GM18870 (cell line): ENCODE results near the gene ABCG1.

Experiments used
- ATAC-seq: cut with Tn5 transposase; IDR thresholded peaks from one replicate; pipeline ENCODE4 v1.9.1; 2021; ENCODE audit warnings: moderate library complexity; ENCODE audit not compliant: unreplicated experiment

Gene ABCG1

DNA sequence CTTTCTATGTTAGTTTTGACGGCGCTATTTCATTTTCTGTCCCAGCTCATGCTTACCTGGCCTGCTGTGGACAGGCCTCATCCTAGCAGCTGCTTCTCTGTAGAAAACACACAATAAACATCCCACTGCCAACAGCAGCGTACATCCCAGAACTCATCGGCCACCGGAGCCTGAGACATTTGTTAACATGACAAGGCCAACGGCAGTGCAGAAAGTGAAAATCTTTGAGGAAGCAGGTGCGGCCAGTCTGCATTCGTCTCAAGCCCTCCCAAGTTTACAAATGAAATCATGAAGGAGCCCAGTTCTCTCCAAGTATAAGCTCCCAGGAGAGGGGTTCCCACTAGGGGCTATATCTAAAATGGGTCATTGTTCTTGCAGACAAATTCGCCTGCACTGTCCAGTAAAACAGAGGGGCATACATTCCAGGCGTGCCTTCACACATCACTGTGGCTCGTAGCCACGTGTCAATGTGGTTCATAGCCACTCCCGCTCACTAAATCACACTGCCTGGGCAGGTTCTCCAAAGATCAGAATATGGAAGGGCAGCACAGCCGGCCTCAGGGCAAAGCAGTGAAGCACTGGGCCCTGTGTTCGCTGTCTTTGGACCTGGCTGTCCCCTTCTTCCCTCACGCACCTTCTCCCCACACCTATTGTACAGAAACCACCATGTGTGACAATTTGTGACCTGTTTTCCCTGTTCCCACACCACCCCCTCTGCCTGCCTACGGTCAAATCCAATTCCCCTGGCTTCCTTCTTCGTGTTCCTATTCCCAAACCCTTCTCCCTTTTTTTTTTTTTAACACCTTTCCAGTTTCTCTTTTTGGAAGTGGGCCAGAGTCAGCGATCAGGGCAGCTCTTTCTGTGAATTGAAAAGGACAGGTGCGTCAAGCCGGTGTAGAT lies 27.0 kb upstream of the ABCG1 start:
- no peak for ATAC-seq

DNA sequence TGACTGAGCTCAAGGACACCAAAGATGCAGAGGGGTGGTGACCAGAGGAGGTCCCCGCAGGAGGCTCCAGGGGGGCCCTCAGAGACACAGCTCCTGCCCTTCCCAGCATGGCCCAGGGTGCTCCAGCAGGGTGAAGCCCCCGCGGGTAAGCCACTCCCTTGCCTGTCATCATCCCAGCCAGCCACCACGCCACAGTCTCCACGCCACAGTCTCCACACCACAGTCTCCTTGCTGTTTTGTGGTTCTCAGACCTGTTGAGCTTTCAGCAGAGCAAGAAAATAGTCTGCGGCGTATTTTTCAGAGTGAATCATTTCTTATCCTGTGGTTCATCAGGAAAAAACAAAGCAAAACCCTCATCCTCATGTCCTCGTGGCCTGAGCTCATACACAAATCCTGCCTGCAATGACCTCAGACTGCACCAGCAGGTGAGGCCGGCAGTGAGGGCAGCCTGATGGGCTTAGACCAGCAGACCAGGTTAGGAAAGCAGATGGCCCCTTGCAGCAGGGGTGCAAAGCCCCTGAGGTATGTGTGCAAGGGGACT lies 25.7 kb upstream of the ABCG1 start:
- no peak for ATAC-seq

DNA sequence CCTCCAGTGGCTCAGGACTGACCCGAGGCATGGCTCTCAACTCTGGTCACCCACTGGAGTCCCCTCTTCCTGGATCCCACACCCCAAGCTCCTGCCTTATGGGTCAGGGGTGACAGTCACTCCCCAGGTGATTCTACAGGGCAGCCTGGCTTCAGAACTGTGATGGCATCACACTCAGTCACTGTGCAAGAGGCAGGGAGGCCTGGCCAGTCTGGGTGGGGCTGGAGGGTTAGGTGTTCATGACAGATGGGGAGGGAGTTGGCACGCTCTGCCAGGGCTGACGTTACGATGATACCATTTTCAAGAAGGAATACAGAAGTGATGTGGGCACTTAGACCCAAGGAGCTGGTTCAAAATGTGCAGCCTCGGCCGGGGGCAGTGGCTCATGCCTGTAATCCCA lies 25.2 kb upstream of the ABCG1 start:
- no peak for ATAC-seq

DNA sequence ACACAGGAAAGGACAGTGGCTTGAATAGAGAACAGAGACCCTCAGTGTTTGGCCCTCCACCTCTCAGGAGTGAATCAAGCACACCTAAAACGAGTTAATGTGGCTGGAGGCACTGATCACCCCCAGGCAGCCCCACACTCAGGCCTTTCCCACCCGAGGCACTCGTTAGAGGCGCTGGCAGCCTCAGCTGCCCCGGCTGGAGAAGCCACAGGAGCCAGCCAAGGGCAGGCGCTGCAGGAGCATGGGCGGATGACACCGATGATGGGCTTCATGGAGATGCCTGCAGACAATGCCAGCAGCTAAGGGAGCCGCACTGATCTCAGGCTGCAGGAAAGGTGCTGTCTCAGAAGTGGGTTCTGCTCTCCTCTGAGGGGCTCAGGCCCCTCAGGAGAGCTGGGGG lies 24.1 kb upstream of the ABCG1 start:
- no peak for ATAC-seq

DNA sequence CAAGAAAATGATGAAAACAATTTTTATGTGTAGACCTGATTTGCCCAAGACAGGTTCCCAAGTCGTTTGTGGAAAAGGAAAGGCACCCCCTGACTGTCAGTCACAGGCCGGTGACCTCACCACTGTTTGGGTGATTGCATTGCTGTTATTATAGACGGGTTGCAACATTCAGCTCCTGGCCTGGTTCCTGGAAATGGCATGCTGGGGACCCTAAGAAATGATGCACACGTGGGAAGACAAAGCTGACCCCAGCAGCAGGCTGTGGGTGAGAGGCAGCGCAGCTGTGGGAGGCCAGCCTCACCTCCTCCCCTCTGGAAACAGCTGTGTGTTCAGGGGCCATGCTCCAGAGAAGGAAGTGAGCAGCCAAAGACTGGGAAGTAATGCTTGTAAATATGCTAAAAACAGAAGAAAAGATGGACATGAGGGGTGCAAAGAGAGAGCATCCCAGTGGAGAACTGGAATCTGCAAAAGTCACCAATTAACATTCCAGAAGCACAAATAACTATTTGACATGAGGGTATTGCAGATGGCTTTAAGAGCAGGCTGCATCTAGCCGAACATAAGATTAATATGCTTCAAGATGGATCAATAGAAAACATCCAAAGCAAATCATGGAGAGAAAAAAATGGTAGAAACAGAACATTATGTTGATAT lies 23.4 kb upstream of the ABCG1 start:
- no peak for ATAC-seq

DNA sequence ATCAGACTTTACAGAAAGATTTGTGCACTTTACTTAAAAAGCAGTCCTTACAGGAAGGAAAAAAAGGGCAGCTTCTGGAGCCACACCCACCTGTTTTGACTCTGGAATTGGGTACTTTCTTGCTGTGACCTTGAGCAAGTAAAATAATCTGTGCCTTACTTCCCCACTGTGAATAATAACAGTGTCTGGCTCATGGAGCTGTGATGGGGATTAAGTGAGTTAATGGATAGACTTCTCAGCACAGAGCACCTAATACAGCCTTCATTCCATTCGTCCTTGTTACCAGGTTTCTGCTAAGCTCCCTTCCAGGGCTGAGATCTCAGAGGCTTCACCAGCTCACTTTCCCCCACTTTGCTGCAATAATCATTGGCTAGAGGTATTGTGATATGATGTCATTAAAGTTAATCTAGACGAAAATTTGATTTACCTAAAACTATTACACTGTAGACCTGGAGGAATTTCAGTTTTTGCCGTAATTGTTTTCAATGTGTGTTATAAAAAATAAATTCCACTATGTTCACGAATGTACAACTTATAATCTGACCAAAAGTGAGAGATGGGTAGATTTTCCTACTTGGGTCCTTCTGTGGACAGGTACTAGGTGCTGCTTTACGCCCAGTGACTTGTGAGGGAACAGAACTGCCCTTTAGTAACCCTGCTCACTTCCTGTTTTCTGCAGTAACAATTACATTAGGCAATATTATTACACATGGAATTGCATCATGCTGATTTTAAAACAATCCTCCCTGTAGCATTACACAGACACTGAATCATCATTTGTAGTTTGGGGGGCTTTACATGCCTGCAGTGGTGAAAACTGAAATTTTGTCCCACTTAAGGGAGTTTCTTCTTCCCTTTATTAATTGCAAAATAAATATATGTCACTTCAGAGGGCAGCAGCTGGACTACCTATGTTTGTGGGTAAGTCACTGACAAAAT lies 19.7 kb upstream of the ABCG1 start:
- no peak for ATAC-seq

DNA sequence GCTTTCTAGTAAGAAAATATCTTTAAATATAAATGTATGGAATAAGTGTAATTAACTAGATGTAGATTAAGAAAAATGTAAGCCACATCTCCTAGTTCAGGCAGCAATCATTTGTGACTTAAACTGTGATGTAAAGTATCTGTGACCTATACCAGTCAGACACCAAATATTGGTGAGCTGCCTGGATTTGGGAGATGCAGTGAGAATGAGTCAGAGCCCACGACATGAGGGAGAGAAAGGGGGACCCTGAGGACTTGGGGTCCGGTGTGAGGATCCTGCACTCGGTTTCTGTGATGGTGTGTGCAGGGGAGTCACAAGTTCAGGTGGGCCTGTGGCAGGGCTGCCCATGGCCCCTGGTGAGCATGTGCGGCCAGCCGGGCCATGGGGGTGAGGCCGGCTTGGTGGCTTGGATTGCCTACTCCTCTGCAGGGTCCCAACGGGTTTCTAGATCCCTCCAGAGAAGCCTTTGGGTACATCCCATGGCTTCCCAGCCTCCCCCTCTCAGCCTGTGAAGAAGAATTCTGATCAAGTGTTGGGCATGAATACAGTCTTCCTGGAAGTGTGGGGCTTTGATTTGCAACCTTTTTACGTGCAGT lies 19.0 kb upstream of the ABCG1 start:
- ATAC-seq, result no peak

DNA sequence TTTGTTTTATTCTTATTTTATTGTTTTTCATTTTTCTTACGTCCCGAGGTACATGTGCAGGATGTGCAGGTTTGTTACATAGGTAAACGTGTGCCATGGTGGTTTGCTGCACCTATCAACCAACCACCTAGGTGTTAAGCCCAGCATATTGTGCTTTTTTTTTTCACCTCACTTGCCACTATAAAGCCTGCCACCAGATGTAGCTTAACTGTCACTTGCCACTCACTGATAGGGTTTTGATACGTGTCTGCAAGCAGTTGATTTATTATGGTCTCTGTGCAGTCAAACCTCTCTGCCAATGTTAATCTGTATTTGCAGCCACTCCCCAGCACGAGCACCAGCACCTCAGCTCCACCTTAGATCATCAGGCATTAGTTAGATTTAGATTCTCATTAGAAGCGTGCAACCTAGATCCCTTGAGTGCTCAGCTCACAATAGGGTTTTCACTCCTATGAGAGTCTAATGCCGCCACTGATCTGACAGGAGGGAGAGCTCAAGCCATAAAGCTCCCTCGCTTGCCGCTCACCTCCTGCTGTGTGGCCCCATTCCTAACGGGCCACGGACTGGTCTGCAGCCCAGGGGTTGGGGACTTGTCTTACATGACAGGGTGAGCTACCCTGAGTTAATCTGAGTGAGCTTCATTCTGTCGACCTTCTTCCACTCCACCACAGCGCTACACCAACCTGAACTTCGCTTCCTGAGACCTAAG lies 17.9 kb upstream of the ABCG1 start:
- ATAC-seq, result no peak

DNA sequence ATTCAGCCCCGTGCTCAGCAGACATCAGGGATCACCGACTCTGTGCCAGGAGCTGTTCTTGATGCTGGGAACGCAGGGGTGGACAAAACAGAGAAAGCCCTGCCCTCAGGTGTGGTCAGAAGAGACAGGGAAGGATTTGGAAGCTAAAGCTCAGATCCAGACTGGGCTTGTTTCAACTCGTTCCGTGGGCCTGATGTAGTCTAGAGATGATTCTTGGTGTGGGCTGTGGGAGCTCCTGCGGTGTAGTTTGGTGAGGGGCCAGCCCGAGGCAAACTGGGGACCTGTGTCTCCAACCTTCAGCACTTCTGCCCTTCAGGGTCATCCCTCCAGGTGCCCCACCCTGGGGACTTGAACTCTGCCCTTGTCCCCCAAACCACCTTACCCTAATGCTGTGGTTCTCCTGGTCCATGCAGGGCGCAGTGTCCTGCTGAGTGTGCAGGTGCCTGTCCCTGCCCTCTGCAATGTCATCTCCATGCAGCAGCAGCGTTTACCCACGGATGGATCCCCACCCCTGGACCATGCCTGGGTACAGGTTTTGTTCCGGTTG lies 17.3 kb upstream of the ABCG1 start:
- no peak for ATAC-seq

DNA sequence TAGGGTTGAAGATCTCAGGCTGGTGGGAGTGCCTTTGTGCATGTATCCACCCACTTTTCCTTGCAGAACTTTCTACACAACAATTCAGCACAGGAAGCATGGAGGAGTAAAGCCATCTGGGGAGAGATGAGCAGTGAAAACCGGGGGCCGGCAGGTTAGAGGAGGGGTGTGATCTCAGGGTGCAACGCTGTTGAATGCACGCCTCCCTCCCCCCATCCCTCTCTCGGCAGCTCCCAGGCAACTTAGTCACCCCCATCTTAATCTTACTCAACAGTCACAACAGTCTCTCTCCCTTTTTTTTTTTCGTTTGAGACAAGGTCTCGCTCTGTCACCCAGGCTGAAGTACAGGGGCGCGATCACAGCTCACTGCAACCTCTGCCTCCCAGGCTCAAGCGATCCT lies 16.6 kb upstream of the ABCG1 start:
- no peak for ATAC-seq

DNA sequence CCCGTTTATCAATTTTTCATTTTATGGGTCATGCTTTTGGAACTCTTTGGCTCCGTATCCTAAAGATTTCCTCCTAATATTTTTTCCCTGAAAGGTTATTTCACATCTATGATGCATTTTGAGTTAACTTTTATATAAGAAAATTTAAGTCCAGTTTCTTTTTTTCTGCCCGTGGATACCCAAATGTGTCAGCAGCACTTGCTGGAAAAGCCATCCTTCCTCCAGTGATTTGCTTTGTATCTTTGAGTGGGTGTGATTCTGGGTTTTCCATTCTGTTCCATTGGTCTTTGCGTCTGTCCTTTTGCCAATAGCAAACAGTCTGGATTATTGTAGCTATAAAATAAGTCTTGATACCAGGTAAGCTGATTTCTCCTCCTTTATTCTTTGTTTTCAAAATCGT lies 15.6 kb upstream of the ABCG1 start:
- ATAC-seq, result no peak

DNA sequence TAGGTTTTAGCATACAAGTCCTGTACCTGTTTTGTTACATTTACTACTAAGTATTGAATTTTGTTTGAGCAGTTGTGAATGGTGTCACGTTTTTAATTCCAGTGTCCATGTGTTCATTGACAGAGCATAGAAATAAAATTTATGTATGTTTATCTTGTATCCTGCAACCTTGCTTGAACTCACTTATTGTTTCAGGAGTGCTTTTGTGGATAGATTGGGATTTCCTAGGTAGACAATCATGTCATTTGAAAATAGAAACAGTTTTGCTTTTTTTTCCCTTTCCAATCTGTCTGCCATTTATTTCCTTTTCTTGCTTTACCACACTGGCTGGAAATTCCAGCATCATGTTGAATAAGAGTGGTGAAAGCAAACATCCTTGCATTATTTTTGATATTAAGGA lies 15.0 kb upstream of the ABCG1 start:
- no peak for ATAC-seq

DNA sequence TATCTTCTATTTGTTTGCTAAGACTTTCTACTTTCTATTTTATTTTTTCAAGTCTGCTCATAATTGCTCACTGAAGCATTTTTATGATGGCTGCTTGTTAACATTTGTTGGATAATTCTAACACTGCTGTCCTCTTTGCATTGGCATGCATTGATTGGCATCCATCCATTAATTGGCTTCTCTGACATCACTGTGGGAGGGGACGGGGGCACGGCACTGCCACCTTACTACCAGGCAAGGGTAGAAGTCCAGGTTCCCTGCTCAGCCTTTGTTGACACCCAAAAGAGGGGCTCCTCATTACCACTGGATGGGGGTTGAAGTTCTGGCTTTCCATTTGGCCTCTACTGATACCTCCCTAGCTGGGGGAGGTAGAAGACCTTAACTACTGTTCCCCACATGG lies 11.5 kb upstream of the ABCG1 start:
- no peak for ATAC-seq

DNA sequence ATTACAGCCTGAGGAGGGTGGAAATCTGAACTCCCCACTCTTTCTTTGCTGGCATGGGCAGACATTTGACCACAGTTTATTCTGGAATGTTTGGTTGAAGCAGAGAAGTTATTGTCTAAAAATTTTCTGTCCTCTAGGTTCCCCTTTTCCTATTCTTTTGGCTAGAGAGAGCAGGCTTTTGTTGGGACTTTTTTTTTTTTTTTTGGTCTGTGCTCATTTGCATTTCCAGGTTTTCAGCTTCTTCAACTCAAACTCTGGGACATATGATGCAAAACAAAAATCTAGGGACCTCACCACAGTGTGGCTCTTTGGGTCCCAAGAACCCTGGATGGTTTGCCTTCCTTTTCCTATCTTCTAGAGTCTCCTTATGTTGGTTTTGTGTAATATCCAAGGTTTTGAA lies 10.9 kb upstream of the ABCG1 start:
- ATAC-seq, result no peak

DNA sequence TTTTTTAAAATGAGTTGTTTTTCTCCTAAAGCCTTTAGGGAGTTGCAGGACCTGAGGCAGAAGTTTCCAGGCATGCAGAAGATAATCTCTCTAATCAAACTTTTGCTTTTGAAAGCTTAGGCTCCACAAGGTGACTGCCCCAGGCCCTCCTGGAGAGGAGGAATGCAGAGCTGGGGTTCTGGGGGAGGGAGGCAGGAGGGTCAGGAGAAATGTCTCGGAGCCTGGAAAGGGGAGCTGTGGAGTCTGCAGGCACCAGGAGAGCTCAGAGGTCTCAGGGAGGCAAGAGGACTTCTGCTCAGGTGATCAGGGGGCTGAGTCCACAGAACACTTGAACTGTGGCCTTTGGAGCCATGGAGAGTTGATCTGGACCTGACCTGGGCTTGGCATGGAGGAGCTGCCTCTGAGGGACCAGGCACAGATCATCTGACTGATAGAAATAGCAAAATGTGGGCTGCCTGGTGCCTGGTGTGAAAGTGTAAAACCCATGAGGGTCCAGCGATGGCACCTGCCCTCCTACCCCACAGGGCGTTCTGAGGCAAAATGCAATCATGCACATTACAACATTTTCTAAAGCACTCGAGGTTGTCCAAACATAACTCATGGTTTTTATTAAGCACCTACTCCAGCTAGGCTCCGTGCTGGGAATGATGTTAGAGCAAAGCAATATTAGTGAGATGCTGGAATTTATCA lies 10.0 kb upstream of the ABCG1 start:
- no peak for ATAC-seq

DNA sequence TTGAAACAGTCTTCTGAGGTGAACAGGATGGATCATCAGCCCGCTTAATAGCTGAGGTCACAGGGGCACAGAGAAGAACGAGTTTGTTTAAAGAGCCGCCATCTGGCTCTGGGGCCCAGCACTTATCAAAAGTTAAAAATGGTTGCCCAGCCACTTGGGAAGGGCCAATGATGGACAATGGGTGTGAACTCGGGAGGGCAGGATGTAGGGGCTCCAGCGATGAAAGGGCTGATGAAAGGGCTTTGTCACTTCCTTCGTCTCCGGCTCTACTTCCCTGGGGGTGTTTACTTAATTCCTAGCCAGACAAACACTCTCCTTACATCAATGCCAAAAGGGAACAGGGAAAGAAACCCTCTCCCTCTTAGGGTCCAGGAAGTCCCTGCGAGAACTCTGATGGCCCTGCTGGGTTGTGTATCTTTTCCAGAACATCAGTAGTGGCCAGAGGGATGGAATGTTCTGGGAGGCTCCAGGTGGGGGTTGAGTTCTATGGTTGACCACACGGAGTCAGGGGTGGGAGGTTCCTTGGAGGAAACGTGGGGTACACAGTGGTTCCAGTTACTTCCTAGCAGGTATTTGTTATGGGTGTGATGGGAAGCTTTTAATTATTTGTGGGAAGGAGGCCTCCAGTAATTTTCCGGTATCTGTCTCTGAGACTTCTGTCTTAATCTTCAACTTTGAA lies 9.0 kb upstream of the ABCG1 start:
- ATAC-seq, result no peak

DNA sequence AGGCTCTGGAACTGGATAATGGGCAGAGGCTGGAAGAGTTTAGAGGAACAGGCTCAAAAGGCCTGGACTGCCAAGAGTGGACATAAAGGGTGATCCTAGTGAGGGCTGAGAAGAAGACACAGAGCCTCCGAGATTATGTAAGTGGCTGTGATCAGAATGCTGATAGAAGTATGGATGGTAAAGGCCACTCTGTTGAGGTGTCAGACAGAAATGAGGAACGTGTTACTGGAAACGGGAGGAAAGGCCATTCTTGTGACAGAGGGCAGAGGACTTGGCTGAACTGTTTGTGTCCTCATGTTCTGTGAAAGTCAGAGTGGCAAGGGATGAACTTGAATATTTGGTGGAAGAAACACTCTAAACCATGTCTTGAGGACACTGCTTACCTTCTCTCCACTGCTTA lies 6.7 kb upstream of the ABCG1 start:
- no peak for ATAC-seq

DNA sequence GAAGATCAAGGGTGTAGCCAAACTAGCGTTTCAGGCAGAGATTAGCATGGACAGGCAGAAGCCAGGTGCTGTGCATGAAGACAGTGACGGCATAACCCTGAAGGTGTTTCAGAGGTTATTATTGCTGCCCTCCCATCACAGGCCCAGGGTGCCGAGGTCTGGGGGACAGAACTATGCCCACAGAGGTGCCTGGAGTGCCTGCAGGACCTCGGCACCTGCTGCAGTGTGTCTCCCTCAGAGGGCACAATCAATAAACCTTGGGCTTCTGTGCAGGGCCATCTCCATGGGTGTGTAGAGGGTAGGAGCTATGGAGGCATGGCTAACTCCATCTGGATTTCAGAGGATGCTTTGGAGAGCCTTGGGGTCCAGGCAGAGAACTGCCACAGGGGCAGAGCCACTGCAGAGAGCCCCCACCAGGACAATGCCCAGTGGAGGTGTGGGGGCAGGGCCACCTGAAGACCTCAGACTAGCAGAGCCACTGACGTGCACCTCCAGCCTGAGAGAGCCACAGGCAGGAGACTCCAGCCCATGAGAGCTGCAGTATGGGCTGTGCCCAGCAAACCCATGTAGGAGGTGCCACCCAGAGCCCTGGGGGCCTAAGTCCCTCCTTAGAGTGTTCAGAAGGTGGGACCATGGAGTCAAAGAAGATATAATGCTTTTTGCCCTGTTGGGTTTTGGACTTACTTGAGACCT lies 5.7 kb upstream of the ABCG1 start:
- no peak for ATAC-seq
